GM18868 (cell line): ENCODE data around the gene NTSR1.
A peak's percentile ranks its signal among the peaks of the same experiment; 100 is the strongest.

Experiments
- ATAC-seq: cut with Tn5 transposase; IDR thresholded peaks from one replicate; pipeline ENCODE4 v1.9.1; 2021; ENCODE audit warnings: mild to moderate bottlenecking, moderate library complexity; ENCODE audit not compliant: unreplicated experiment

The NTSR1 gene

DNA sequence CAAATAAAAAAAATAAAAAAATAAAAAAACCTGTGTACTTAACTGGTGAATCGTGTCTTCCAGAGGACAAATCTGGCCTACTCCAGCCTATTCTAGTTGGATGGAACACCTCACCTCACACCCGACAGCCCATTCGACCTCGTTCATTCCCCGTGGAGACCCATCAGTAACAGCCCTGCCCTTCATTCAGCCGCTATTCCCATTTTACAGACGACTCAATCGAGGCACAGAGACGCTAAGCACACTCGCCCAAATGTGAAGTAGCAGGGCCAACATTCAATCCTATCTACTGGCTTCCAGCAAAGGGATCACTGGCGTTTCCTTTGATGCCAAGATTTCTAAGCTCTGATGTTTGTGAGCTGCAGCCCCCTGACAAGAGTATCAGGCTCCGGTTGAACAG lies 1.8 kb upstream of the NTSR1 start:
- no peak for ATAC-seq

DNA sequence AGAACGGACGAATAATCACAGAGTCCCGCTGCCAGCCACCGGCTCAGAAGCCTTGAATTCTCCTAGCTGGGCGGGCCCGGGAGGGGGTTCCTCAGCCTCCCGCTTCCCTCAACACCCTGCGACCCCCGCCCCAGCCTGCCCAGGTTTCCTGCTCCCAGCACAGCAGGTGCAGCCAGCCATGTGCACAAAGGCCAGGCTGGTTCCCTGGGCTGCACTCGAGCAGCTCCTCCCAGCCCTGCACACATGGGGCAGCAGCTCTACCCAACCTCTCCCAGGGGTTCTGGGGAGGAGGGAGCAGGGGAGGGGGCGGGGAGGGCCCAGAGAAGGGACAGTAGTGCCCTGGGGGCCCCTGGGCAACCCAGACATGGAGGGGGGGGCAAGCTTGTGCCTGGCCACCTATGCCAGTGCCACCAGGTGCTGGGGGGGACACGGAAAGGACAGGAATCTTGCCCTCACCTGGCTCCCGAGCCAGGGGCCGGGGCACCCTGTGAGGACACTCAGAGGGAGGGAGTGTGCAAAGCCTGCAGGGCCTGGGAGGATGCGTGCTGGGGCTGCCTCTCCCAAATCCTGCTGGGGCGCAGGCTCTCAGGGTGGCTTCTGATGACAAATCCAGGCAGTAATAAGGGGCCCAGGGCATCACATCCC lies 1.2 kb upstream of the NTSR1 start:
- no peak for ATAC-seq

DNA sequence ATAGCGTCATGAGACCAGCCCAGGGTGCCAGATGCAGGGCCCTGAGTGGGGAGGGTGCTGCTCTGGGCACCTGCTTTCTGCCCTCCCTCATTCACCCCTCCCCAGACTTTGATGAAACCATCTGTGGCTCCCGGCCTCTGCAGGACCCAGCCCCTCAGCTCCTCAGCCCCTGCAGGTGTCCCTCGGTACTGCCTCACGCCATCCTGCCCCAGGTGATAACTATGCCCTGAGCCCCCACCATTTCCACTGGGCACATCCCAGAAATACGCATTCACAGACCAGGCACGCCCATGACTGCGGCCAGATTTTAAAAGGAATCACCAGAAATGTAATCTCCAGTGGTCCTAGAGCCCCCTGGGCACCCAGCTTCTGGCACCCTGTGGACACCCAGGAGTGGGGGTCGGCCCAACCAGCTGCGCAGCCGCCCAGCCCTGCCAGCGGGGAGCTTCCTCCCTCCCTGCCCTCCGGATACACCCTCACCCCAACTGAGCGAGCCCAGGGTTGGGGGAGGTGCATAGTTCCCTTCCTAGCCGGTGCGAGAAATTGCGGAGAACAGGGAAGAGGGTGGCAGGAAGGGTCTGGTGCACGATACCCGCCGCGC lies 615 bp upstream of the NTSR1 start:
- ATAC-seq: no peak

DNA sequence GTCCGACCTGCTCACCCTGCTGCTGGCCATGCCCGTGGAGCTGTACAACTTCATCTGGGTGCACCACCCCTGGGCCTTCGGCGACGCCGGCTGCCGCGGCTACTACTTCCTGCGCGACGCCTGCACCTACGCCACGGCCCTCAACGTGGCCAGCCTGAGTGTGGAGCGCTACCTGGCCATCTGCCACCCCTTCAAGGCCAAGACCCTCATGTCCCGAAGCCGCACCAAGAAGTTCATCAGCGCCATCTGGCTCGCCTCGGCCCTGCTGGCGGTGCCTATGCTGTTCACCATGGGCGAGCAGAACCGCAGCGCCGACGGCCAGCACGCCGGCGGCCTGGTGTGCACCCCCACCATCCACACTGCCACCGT lies 885 bp downstream of the NTSR1 start:
- no peak for ATAC-seq

DNA sequence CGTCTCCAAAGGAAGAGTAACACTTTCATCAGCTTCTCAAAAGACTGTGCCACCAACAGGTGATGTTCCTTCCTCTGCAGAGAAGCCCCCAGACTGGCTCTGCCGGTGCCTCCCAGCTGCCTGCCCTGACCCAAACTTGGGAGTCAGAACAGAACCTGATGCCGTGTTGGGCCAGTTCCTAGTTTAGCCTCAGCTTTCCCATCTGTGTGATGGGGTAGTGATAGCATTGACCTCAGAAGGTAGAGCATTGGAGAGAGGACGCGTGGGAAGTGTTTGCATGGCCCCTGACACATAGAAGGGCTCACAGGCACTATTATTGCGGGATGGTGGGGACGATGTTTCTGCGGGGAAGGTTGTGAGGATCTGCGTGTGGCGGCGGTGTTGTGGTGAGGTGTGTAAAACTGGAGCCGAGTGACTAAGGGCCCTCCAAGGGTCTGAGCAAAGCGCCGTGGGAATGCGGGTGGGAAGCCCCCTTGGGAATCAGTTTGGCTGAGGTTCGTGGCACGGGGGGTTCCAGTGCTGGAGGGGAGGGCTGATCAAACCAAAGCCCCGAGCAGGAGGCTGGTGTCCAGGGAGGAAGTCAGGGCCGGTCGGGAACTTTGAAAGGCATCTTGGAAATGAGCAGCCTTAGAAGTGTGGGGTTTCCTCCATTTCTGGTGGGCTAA lies 1.7 kb downstream of the NTSR1 start:
- ATAC-seq: no peak

DNA sequence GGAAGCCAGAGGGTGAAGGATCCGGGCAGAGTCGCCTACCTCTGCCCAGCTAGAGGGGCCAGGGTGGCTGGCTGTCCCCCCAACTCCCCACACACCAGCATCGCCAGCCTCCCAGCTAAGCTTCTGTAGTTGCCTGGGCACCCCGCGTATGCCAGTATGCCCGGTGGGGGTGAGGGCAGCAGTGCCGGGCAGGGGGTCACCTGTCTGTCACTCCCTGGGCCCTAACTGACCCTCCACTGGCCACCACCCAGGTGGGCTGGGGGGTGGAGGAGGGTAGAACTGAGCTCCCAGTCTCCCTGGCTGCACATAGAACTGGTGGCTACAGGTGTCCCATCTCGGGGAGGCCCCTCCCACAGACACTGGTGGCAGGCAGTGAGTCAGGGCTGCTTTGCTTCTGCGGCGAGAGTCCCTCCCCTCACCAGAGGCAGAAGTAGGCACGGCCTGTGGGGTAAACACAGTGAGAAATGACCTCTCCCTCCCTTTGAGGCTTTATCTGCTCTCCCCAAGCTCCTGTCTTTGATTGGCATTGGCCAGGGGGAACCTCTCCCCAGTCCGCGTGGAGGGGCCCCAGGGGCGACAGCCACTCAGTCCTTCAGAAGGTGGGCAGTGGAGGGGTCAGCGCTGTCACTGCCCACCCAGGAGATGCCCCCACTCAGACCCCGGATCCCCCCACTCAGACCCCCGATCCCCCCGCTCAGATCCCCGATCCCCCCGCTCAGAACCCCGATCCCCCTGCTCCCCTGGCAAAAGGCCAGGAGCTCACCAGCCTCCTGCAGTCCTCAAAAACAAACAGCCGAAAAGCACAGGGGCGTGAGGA lies 2.5 kb downstream of the NTSR1 start:
- no peak for ATAC-seq

DNA sequence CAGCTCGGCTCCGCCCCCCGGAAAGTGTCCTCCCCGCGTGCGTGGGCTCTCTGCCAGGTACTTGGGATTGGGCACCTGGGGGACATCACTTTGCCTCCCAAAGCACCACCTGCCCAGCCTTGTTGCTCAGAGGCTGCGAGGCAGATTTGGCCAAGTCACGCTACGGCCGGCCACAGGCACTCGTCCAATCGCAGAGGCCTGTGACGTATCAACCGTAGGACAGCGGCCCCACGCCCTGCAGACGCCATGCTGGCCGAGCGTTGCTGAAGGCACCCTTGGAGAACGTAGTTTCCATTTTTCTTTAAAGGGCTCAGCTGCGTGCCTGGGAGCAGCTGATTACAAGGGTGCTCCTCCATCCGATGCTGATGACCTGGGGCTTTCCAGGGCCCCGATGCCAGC lies 3.1 kb downstream of the NTSR1 start:
- ATAC-seq: no peak

DNA sequence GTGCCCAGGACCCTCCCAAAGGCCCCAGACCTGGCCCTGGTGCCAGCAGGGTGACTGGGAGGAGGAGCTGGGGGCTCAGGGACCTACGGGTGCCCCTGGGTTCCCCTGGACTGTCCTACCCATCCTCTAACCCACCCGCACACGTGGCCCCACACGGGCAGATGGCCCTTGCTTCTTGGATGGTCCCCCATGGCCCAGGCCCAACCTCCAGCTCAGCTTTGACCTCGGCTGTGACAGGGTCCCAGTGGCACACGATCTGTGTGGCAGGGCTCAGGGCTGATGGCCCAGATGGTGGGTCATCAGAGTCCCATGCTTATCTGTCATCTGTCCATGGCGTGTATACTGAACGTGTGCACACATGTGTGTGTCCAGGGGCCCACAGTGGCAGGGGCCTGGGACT lies 4.0 kb downstream of the NTSR1 start:
- no peak for ATAC-seq

DNA sequence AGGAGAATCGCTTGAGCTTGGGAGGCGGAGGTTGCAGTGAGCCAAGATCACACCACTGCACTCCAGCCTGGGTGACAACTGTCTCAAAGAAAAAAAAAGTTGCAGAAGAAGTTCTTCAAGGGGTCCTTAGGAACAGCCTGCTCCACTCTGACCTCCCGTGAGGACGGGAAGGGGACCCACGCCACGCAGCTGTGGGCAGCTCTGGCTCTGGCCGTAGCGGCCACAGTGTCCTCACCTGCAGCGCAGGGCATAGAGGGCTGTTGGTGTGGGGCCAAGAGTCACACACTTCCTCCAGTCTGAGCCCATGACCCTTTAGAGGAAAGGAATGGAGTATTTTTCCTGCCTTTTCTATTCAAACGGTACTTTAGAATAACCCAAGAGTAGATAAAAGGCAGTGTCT lies 5.4 kb downstream of the NTSR1 start:
- ATAC-seq: no peak

DNA sequence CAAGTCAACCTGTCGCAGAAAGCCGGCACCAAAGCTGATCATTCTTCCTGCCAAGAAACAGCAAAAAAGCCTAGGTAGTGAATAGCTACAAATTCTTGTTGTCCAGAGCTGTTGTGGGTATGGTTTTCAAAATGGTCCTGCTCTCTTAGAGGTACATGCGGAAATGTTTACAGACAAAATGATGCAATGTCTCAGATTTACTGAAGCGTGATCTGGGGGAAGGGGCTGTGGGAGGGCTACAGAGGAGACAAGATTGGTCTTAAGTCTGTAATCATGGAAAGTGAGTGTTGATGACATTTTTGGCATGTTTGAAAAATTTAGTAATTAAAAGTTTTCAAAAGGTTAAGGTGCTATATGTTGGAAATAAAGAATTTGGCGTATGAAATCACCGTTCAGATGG lies 6.2 kb downstream of the NTSR1 start:
- ATAC-seq: no peak

DNA sequence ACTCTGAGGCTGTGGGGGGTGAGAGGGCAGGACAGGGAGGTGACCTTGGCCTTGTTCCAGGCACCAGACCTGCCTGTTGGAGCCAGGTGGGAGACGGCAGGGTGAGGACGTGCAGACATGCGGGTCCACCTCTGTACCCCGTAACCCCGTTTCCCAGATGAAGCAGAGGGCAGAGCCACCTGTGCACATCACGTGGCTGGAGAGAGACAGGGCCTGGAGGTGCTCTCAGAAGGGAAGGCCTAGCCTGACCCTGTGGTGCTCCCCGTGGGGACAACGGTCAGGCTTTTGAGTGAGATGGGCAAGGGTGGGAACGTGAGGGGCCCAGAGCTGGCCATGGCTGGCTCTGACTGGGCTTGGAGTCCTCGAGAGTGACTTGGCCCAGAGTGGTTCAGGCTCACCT lies 6.6 kb downstream of the NTSR1 start:
- no peak for ATAC-seq

DNA sequence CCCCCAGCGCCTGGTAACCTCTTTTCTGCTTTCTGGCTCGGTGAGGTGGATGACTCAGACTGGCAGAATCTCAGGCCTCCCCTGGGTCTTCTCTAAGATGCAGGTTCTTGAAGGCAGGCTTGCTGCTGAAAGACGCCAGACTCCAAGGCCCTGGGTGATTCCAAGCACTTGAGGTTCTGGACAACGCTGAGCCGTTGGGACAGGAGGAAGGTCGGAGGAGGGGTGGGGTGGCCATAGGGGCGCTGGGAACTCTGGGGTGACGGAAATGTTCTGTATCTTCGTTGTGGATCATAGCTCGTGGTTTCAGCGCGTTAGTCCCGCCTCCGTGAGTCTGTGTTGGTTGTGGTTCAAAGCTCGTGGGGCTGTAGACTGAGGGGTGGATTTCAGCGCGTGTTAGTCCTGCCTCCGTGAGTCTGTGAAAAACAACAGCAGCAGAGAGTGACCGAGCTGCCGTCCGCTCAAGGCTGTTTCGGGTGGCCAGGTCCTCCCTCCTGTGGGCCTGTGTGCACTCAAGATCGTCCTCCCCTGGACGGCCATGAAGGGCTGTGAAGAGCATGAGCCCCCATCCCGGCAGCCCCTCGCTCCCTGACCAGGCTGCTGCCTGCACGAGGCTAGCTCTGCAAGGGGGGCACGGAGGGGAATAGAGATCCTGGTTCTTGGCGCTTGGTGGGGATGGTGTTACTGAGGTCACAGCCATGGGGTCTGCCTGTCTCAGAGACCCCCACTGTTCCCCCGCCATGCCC lies 7.7 kb downstream of the NTSR1 start:
- ATAC-seq: no peak

DNA sequence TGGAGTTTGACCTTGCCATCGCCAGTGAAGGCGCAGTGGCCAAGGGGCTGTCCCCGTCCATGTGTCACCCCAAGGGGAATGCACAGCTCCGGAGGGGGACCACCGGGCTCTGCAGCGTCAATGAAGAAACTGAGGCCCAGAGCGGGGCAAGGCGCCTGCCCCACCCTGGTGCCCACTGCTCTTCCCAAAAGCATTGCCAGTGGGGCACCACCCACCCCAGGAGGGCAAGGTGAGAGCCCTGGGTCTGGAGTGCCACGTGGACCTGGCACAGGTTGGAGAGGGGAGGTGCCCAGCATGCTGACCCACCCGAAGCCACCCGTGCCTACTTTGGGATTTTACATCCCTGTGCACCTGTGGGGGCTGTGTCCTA lies 8.3 kb downstream of the NTSR1 start:
- no peak for ATAC-seq

DNA sequence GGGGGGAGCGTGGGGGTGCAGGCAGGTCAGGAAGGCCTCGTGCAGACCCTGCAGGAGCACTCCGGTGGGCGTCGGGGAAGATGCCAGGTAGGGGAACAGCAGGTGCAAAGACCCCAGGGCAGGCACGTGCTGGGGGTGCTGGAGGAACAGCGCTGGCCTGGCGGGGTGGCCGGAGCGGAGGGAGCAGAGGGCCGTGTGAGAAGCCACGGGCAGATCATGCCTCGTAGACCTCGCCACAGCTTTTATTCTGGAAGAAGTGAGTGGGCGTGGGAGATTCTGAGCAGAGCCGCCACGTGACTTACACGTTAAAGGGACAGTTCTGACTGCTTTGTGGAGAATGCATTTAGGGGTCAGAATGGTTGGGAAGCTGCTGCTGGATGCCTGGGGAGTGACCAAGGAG lies 9.3 kb downstream of the NTSR1 start:
- no peak for ATAC-seq

DNA sequence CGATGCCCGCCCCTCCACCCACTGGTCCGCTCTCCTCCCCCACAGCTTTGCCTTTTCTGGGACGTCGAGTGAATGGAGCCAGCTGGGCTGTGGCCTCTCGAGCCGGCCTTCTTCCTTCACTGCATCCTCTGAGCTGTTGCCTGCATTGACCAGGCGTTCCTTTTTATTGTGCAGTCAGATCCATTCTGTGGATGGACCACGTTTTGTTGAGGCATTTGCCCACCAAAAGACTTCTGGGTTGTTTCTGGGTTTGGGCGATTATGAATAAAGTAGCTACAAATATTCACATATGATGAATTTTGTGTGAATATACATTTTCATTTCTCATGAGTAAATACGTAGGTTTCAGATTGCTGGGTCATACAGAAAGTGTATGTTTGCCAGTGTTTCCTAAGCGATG lies 9.9 kb downstream of the NTSR1 start:
- ATAC-seq: no peak

DNA sequence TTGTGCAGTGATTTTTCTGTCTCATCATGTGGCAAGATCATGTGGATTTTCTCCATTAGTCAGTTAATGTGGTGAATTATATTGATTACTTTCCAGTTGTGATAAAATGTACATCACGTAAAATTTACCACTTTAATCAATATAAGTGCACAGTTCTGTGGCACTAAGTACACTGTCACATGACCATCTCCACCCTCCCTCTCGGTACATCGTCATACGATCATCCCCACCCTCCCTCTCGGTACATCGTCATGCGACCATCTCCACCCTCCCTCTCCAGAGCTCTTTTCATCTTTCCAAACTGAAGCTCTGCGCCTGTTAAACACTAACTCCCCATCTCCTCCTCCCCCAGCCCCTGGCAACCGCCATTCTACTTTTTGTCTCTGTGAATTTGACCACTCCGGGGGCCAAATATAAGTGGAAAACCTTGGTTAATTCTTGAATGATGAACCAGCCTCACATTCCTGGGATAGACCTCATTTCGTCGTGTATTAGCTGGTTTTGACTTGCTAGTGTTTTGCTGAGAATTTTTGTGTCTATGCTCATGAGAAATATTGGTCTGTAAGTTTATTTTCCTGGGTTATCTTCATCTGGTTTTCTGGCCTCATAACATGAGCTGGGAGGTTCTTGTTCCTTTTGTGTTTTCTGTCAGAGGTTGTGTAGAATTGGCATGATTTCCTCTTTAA lies 10.8 kb downstream of the NTSR1 start:
- no peak for ATAC-seq

DNA sequence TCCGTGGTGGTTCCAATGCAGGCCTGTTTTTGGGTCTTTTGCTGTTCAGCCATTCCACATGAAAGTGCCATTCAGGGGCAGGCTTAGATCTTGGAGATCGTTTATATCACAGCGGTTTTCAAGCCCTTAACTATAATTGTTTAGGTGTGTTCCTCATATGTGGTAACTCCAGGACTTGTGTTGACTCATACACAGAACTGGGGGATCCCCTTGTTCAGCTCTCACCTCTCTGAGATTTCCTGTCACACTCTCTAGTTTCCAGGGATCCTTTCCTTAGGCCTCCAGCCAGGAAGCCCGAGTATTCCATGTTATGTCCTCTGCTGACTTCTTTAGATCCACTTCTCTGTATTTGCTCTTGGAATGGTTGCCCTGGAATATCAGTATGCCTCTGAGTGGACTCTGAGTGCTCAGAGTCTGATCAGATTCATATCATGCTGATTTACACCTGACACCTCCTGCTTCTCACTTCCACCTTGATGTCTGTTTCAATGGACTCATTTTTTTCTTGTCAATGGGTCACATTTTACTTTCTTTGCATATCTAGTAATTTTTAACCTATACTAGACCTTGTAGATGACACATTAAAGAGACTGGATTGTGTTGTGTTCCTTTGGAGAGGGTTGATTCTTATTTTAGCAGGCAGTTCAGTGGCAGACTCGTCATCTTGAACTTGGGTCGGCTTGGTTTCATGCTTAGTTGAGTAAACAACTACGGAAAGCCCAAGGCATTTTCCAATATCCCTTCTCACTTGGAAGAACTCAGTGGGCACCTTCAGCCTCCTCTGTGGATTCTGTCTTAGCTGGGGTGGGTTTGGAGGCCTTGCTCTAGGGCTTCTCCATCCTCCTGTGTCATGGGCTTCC lies 13.1 kb downstream of the NTSR1 start:
- peak; percentile 41 for ATAC-seq

DNA sequence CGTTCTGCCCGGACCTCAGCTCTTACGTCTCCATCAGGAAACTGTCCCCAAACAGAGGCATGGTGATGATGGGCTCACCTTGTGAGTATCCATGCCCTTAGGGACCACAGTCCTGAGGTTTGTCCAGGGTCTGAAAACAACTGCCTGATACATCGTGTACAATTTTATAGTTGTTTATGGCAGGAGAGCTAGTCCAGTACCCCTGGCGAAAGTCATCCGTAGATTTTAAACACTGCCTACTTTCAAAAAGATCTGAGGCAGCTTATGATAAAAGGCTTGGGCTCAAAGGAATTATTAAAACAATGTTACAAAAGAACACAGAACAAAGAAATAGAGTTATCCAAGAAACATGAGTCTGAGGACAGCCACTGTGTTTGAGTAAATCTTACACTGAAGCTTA lies 14.0 kb downstream of the NTSR1 start:
- no peak for ATAC-seq

DNA sequence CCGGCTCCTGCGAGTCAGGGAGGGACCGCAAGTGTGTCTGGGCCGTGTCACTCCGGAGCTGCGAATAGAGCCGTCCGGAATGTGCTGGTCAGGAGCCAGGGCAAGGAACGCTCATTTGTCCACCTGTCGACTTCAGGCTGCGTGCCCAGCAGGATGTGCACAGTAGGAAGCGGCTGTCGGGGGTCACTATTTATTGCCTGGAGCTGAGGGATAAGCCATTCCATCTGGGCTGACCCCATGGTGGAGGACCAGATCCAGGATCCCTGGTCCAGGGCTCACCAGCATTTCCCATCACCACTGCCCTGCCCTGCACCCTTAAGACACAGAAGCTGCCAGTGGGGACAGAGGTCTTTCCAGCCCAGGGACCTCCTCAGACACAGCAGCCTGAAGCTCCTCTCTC lies 14.7 kb downstream of the NTSR1 start:
- ATAC-seq: no peak
